Activated gamma-delta T cell (primary cell): ENCODE data around the gene FAM83F.
"Not testable (repeated sequence)": the region's sequence is repeated elsewhere in the genome, so short reads cannot be mapped to it uniquely, and the experiment has no call there.

Experiments used
- DNase-seq: peaks from one replicate; lab custom pipeline; 2025; lab: John Stamatoyannopoulos, UW
- total RNA-seq, 2 donors: gene quantifications; one replicate each; lab custom pipeline; 2026; lab: John Stamatoyannopoulos, UW

The FAM83F gene
- total RNA-seq, result 0.61 to 2.1 reads per million in 2 donors

- DNase-seq, result no peak
Measured at GRCh38 chr22:39994566-39995392, at the start of gene FAM83F. Gene FAM83F, plus strand, starts transcription at chr22:39994954. Its CDS starts 89 bp downstream, at chr22:39995043.

- no peak for DNase-seq
Measured at GRCh38 chr22:39946126-39946502, 48.6 kb upstream of the FAM83F start.

GRCh38 chr22:39946503-39947219 lies 48.1 kb upstream of the FAM83F start:
- no peak for DNase-seq

GRCh38 chr22:39947220-39948216 lies 47.2 kb upstream of the FAM83F start:
- no peak for DNase-seq

GRCh38 chr22:39949964-39950737 lies 44.6 kb upstream of the FAM83F start:
- no peak for DNase-seq

- not testable (repeated sequence) for DNase-seq
Measured at GRCh38 chr22:39951603-39952293, 43.0 kb upstream of the FAM83F start.

- no peak for DNase-seq
Measured at GRCh38 chr22:39952347-39952746, 42.4 kb upstream of the FAM83F start.

- no peak for DNase-seq
Measured at GRCh38 chr22:39953101-39953500, 41.7 kb upstream of the FAM83F start.

- DNase-seq, result no peak
Measured at GRCh38 chr22:39954584-39955055, 40.1 kb upstream of the FAM83F start.

- no peak for DNase-seq
Measured at GRCh38 chr22:39955675-39956074, 39.1 kb upstream of the FAM83F start.

GRCh38 chr22:39956932-39957664 lies 37.7 kb upstream of the FAM83F start:
- no peak for DNase-seq

GRCh38 chr22:39958009-39958711 lies 36.6 kb upstream of the FAM83F start:
- no peak for DNase-seq

- no peak for DNase-seq
Measured at GRCh38 chr22:39958949-39959639, 35.7 kb upstream of the FAM83F start.

- no peak for DNase-seq
Measured at GRCh38 chr22:39959640-39960447, 34.9 kb upstream of the FAM83F start, which contains the start of gene TMA7B. Gene TMA7B, plus strand, starts transcription at chr22:39960397. Its CDS starts 3,978 bp downstream, at chr22:39964375.

- no peak for DNase-seq
Measured at GRCh38 chr22:39960791-39961746, 33.7 kb upstream of the FAM83F start.

- no peak for DNase-seq
Measured at GRCh38 chr22:39962071-39962470, 32.7 kb upstream of the FAM83F start.
